GM06990 (cell line): Measurements from ENCODE around the gene AK8.

ENCODE experiments used
- DNase-seq: peaks from one replicate; pipeline ENCODE4 v3.0.0-alpha.2; 2011; ENCODE audit not compliant: insufficient read length; ENCODE audit errors: extremely low read depth
- H3K27me3 ChIP-seq: replicated peaks from 2 replicates; pipeline ENCODE4 v1.6.0; 2011; ENCODE audit warnings: low read length; ENCODE audit not compliant: control insufficient read depth, insufficient read depth
- H3K36me3 ChIP-seq: 2 replicates; pipeline ENCODE4 v1.5.1; 2011; ENCODE audit warnings: low read length; ENCODE audit not compliant: control insufficient read depth, insufficient read depth
- H3K4me3 ChIP-seq: replicated peaks from 2 replicates; pipeline ENCODE4 v1.5.1; 2011; ENCODE audit warnings: low read depth, mild to moderate bottlenecking, control low read depth, low read length
- CTCF ChIP-seq: IDR thresholded peaks from 2 replicates; pipeline ENCODE4 v1.5.1; 2011; ENCODE audit warnings: low read length, control low read depth, mild to moderate bottlenecking, inconsistent platforms; ENCODE audit not compliant: insufficient read depth, poor library complexity, severe bottlenecking

Gene AK8

DNA sequence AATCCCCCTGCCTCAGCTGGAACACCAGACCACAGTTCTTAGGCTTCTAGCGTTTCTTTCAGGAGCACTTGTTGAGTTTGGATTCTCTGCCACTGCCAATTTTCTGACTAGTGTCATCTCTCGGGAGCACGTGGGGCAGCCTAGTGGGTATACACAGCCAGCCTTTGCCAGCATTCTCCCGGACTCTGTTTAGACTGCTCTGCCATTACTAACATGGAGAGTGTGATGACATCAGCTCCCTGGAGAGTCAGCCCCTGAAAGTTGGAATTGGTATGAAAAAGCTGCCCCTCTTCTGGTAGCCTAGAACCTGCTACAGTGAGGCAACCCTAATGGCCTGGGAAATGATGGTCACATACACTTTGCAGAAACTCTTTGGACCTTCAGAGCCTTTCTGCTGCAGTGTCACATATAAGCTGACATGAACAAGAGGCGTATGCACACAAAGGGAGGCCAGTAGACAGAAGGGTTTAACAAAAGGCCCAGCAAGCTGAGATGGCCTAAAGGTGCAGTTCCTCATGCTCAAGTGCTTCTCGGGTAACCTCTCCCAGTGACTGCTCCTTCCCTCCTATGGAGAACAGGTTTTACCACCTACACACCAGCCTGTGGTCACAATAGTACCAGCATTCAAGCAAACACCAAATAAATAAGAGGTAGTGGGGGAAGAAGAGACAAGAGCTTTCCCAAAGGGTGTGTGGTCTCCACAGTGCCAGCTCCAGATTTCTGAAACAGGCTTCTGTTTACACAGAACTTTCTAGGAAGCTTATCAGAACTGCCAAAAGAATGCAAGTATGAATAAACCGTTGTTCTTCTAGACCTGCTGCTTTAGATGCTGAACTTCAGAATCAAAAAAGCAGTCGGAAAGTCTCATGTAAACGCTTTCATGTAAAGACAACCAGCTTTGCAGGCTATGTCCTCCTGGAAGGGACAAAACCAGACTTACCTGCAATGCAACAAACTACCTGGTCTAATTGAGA, 17.1 kb upstream of the AK8 start:
- no peak for DNase-seq
- H3K27me3 ChIP-seq, result no peaks in the 10 kb centered on the region
- no peak for TF ChIP-seq CTCF
- H3K4me3 ChIP-seq, result no peak overlapping the region
- peaks cover 26% of the 10 kb centered on the region for H3K36me3 ChIP-seq

GRCh38 chr9:132894346-132894745, 16.3 kb upstream of the AK8 start:
- TF ChIP-seq CTCF, result no peak
- H3K36me3 ChIP-seq, result peaks cover 23% of the 10 kb centered on the region
- H3K27me3 ChIP-seq, result no peaks in the 10 kb centered on the region
- no peak for DNase-seq
- H3K4me3 ChIP-seq, result no peak overlapping the region

GRCh38 chr9:132892400-132892799, 14.3 kb upstream of the AK8 start:
- Histone ChIP-seq H3K27me3 (no peaks in the 10 kb centered on the region), H3K36me3 (peaks cover 16% of the 10 kb centered on the region), H3K4me3 (no peak overlapping the region)
- DNase-seq, result no peak
- TF ChIP-seq CTCF, result no peak

GRCh38 chr9:132888151-132888550, 10.1 kb upstream of the AK8 start:
- Histone ChIP-seq H3K4me3 (no peak overlapping the region), H3K27me3 (no peaks in the 10 kb centered on the region), H3K36me3 (no peaks in the 10 kb centered on the region; the same call in 1 of the 2 replicates)
- DNase-seq, result no peak
- no peak for TF ChIP-seq CTCF

- TF ChIP-seq CTCF, result no peak
- Histone ChIP-seq H3K4me3 (no peak overlapping the region), H3K36me3 (no peaks in the 10 kb centered on the region), H3K27me3 (no peaks in the 10 kb centered on the region)
- no peak for DNase-seq
Measured at GRCh38 chr9:132887181-132888120, 9.4 kb upstream of the AK8 start.
